Measurements from ENCODE around the gene GSS.

GRCh38 chr20:34952671-34953070, 2.9 kb downstream of the GSS start:
- no peak for TF ChIP-seq CTCF (IDR thresholded peaks at IDR 0.05)
- TF ChIP-seq POLR2A (IDR thresholded peaks at IDR 0.05), result no peak

Data from Peyer's patch (tissue), 4 donors.